ENCODE measurements around the gene AIPL1.

The AIPL1 gene

GRCh38 chr17:6448473-6448872 lies 13.6 kb upstream of the AIPL1 start:
- Mint-ChIP-seq H3K27me3 (ENCODE audit: low read depth) (peaks cover 9% of the 10 kb centered on the region), H3K9me3 (no peaks in the 10 kb centered on the region), H3K4me1 (peaks cover 52% of the 10 kb centered on the region), H3K36me3 (ENCODE audit: low read depth) (peaks cover 19% of the 10 kb centered on the region), H3K4me3 (peak overlapping the region in 1 of 3 experiments; percentile 21), H3K27ac (no peak overlapping the region)
- TF ChIP-seq CTCF (IDR thresholded peaks at IDR 0.05; ENCODE audit: unreplicated experiment in 3 of 3), result no peak

- no peaks in the 10 kb centered on the region for H3K27me3 Mint-ChIP-seq (ENCODE audit: low read depth)
These were observed 11.7 kb upstream of the AIPL1 start for GRCh38 chr17:6446516-6447100.

GRCh38 chr17:6444571-6445335 lies 9.8 kb upstream of the AIPL1 start:
- peak overlapping the region; percentile 71 to 87 (median 85) for H3K27ac Mint-ChIP-seq
- no peak for TF ChIP-seq CTCF (IDR thresholded peaks at IDR 0.05; ENCODE audit: unreplicated experiment in 3 of 3)
- H3K4me1 Mint-ChIP-seq, result peaks cover 21% of the 10 kb centered on the region
- peaks cover under 1% of the 10 kb centered on the region for H3K27me3 Mint-ChIP-seq (ENCODE audit: low read depth)
- peak overlapping the region; percentile 93 to 95 (median 93) for H3K4me3 Mint-ChIP-seq
- H3K36me3 Mint-ChIP-seq (ENCODE audit: low read depth), result peaks cover 14% of the 10 kb centered on the region
- H3K9me3 Mint-ChIP-seq, result no peaks in the 10 kb centered on the region

More at GRCh38 chr17:6446516-6447100, 11.7 kb upstream of the AIPL1 start:
- TF ChIP-seq CTCF (IDR thresholded peaks at IDR 0.05; ENCODE audit: unreplicated experiment in 3 of 3), result no peak
- Mint-ChIP-seq H3K4me3 (no peak overlapping the region), H3K27ac (no peak overlapping the region), H3K9me3 (no peaks in the 10 kb centered on the region), H3K4me1 (peaks cover 38% of the 10 kb centered on the region), H3K36me3 (ENCODE audit: low read depth) (peaks cover 19% of the 10 kb centered on the region)

GRCh38 chr17:6443692-6444570 lies 9.0 kb upstream of the AIPL1 start, which contains the start of gene PIMREG:
Gene PIMREG, plus strand, starts transcription at chr17:6444455. Its CDS starts 656 bp downstream, at chr17:6445111.
- H3K27me3 Mint-ChIP-seq (ENCODE audit: low read depth), result peaks cover 8% of the 10 kb centered on the region
- peaks cover 21% of the 10 kb centered on the region for H3K4me1 Mint-ChIP-seq
- peak within 1 kb of the TSS; percentile 93 to 95 (median 93) for H3K4me3 Mint-ChIP-seq
- TF ChIP-seq CTCF (IDR thresholded peaks at IDR 0.05; ENCODE audit: unreplicated experiment in 3 of 3), result no peak
- peaks cover 14% of the 10 kb centered on the region for H3K36me3 Mint-ChIP-seq (ENCODE audit: low read depth)
- peak within 1 kb of the TSS; percentile 85 to 95 (median 95) for H3K27ac Mint-ChIP-seq
- no peaks in the 10 kb centered on the region for H3K9me3 Mint-ChIP-seq

GRCh38 chr17:6442775-6443174 lies 7.9 kb upstream of the AIPL1 start:
- peaks cover 10% of the 10 kb centered on the region for H3K27me3 Mint-ChIP-seq (ENCODE audit: low read depth)
- peaks cover 14% of the 10 kb centered on the region for H3K36me3 Mint-ChIP-seq (ENCODE audit: low read depth)
- no peak overlapping the region for H3K27ac Mint-ChIP-seq
- H3K4me3 Mint-ChIP-seq, result peak overlapping the region; percentile 24 to 93 (median 93)
- H3K4me1 Mint-ChIP-seq, result peaks cover 21% of the 10 kb centered on the region
- TF ChIP-seq CTCF (IDR thresholded peaks at IDR 0.05; ENCODE audit: unreplicated experiment in 3 of 3), result no peak
- no peaks in the 10 kb centered on the region for H3K9me3 Mint-ChIP-seq
